ENCODE measurements around the gene SLC25A31. TPM values are rescaled to one million over a fixed set of nuclear protein-coding genes. Genes with fewer than 3 reads are reported as not detected.

The SLC25A31 gene
- total and polyA plus RNA-seq, 10 of the 15 experiments (the other 5 are each of a cell fraction or from before 2014, with no cell fraction given): not detected

DNA sequence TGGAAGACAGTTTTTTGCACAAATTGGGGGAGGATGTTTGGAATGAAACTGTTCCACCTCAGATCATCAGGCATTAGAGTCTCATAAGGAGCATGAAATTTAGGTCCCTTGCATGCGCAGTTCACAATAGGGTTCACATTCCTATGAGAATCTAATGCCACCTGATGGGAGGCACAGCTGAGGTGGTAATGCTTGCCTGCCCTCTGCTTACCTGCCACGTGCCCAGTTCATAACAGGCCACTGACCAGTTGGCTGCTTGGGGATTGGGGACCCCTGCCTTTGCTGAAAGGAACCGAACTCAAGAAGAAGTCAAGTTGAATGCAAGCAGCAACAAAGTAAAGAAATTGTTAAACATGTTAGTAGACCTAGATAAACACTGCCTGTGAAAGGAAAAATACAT lies 47.3 kb downstream of the SLC25A31 start (continued):
- TF ChIP-seq, protein P1, sequence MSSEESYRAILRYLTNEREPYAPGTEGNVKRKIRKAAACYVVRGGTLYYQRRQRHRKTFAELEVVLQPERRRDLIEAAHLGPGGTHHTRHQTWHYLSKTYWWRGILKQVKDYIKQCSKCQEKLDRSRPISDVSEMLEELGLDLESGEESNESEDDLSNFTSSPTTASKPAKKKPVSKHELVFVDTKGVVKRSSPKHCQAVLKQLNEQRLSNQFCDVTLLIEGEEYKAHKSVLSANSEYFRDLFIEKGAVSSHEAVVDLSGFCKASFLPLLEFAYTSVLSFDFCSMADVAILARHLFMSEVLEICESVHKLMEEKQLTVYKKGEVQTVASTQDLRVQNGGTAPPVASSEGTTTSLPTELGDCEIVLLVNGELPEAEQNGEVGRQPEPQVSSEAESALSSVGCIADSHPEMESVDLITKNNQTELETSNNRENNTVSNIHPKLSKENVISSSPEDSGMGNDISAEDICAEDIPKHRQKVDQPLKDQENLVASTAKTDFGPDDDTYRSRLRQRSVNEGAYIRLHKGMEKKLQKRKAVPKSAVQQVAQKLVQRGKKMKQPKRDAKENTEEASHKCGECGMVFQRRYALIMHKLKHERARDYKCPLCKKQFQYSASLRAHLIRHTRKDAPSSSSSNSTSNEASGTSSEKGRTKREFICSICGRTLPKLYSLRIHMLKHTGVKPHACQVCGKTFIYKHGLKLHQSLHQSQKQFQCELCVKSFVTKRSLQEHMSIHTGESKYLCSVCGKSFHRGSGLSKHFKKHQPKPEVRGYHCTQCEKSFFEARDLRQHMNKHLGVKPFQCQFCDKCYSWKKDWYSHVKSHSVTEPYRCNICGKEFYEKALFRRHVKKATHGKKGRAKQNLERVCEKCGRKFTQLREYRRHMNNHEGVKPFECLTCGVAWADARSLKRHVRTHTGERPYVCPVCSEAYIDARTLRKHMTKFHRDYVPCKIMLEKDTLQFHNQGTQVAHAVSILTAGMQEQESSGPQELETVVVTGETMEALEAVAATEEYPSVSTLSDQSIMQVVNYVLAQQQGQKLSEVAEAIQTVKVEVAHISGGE (CRISPR knock-in tag; IDR thresholded peaks at IDR 0.05): no peak
- TF ChIP-seq PML (IDR thresholded peaks at IDR 0.05; ENCODE audit: low read length): no peak

DNA sequence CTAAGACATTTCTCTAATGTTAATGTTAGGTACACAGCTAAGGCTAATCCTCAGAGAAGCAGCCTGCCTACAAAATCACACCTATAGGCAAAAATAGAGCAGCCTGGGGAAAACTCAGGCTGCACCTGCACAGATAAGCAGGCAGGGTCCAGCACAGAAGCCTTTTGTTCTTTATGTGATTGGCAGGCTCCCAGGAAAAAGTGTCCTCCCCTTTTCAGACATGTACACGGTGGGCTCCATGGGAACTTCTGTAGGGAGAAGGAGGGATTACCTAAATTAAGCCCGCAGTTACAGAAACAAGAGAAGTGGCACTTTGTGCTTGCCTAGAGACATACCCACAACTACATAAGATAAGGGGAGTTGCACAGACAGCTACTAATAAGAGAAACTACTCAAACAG lies 47.9 kb downstream of the SLC25A31 start:
- ChIA-PET POLR2A (interaction anchor here (1.3 to 1.4 kb wide), 2 partner anchors 9 to 283 kb away, joined by 4 to 12 read pairs; partner anchors contain the start of gene LARP1B), CTCF (interaction anchor here (1.3 to 1.6 kb wide), 2 partner anchors 9 to 45 kb away, joined by 4 to 7 read pairs; no protein-coding TSS in a partner anchor), SMC1A (ENCODE audit: uncharacterized antibody, unreplicated experiment) (interaction anchor here (1.0 to 1.8 kb wide), 4 partner anchors 10 to 187 kb away, joined by 3 to 6 read pairs (median 4); partner anchors contain the start of genes ABHD18 and MFSD8), RAD21 (ENCODE audit: unreplicated experiment) (no interaction called here)
- Histone ChIP-seq H4K20me1 (ENCODE audit: control insufficient read depth, insufficient read depth) (no peaks in the 10 kb centered on the region), H3K4me1 (ENCODE audit: control insufficient read depth, insufficient read depth, low read length) (peaks cover 11% of the 10 kb centered on the region), H3K4me2 (ENCODE audit: control insufficient read depth, insufficient read depth) (peak overlapping the region; percentile 61; the same call in 1 of the 2 replicates), H3K27me3 (replicated peaks in 1 of 2; ENCODE audit: control insufficient read depth in 2 of 2, insufficient read depth in 2 of 2, low read length in 1 of 2) (no peaks in the 10 kb centered on the region), H3K36me3 (ENCODE audit: control insufficient read depth in 2 of 2, insufficient read depth in 2 of 2, low read length in 1 of 2) (no peaks in the 10 kb centered on the region), H3K4me3 (no peak overlapping the region), H2AFZ (ENCODE audit: control insufficient read depth, low read depth, low read length) (no peak overlapping the region; the same call in 1 of the 2 replicates), H3K27ac (ENCODE audit: control insufficient read depth, insufficient read depth) (no peak overlapping the region), H3K9ac (ENCODE audit: control insufficient read depth, insufficient read depth, low read length) (no peak overlapping the region), H3K9me3 (replicated peaks; ENCODE audit: control insufficient read depth, insufficient read depth, low read length) (no peaks in the 10 kb centered on the region), H3K79me2 (ENCODE audit: control insufficient read depth, insufficient read depth, low read length) (peaks cover 8% of the 10 kb centered on the region)
- ATAC-seq: no peak
- intact Hi-C loops (cut with micrococcal nuclease; ENCODE audit: unreplicated experiment): no loop called here
- BruUV-seq (replicated peaks): no TSS peak
- WGBS (ENCODE audit: insufficient coverage, insufficient replicate concordance, low lambda C conversion rate, missing lambda C conversion rate): 39% methylated on average over 2 of the region's 2 CpGs
- TF ChIP-seq IRF4 (IDR thresholded peaks at IDR 0.05; ENCODE audit: low read depth, low read length) (no peak), ATF7 (IDR thresholded peaks at IDR 0.05; ENCODE audit: low read depth) (no peak), PKNOX1 (IDR thresholded peaks at IDR 0.05) (peak; percentile 80), SUPT20H (IDR thresholded peaks at IDR 0.05; ENCODE audit: borderline replicate concordance, control insufficient read depth, low read depth, low read length) (no peak), IKZF2 (IDR thresholded peaks at IDR 0.05) (0 out of 4 replicates have a peak, but pooled peaks of 1 of the 2 experiments have one; percentile 8)
- in situ Hi-C loops (cut with MboI): no loop called here
- FAIRE-seq: no peak
- DNase-seq (ENCODE audit: low read depth, low spot score): no peak

Data from GM12878 (cell line).